SW 1271 (cell line): ENCODE data around the gene PTPRG.
"Not testable (repeated sequence)": the region's sequence is repeated elsewhere in the genome, so short reads cannot be mapped to it uniquely, and the experiment has no call there.

Experiments
- DNase-seq, 2 experiments: peaks; one replicate each; lab custom pipeline; 2025; lab: John Stamatoyannopoulos, UW

PTPRG gene

GRCh38 chr3:61804782-61805181 lies 243.4 kb downstream of the PTPRG start:
- no peak for DNase-seq

GRCh38 chr3:61805510-61806080 lies 244.2 kb downstream of the PTPRG start:
- DNase-seq: no peak

GRCh38 chr3:61806810-61807209 lies 245.4 kb downstream of the PTPRG start:
- DNase-seq: no peak

- no peak for DNase-seq
These were observed 246.5 kb downstream of the PTPRG start for GRCh38 chr3:61807865-61808276.

GRCh38 chr3:61808526-61808925 lies 247.2 kb downstream of the PTPRG start:
- DNase-seq: no peak

- no peak for DNase-seq
These were observed 247.6 kb downstream of the PTPRG start for GRCh38 chr3:61808999-61809398.

- DNase-seq: no peak
These were observed 248.5 kb downstream of the PTPRG start for GRCh38 chr3:61809879-61810278.

- DNase-seq: no peak
These were observed 249.7 kb downstream of the PTPRG start for GRCh38 chr3:61810953-61811497.

- no peak for DNase-seq
These were observed 250.3 kb downstream of the PTPRG start for GRCh38 chr3:61811652-61812051.

- DNase-seq: no peak
These were observed 250.7 kb downstream of the PTPRG start for GRCh38 chr3:61812085-61812484.

- DNase-seq: no peak
These were observed 251.1 kb downstream of the PTPRG start for GRCh38 chr3:61812517-61812916.

- DNase-seq: no peak
These were observed 252.3 kb downstream of the PTPRG start for GRCh38 chr3:61813636-61814035.

- DNase-seq: no peak
These were observed 253.3 kb downstream of the PTPRG start for GRCh38 chr3:61814674-61815073.

GRCh38 chr3:61816304-61816703 lies 254.9 kb downstream of the PTPRG start:
- DNase-seq: not testable (repeated sequence)

- no peak for DNase-seq
These were observed 258.5 kb downstream of the PTPRG start for GRCh38 chr3:61819861-61820260.

- no peak for DNase-seq
These were observed 259.1 kb downstream of the PTPRG start for GRCh38 chr3:61820306-61820992.

- no peak for DNase-seq
These were observed 260.5 kb downstream of the PTPRG start for GRCh38 chr3:61821823-61822251.

- DNase-seq: no peak
These were observed 261.2 kb downstream of the PTPRG start for GRCh38 chr3:61822588-61822987.

GRCh38 chr3:61824553-61825135 lies 263.3 kb downstream of the PTPRG start:
- DNase-seq: no peak

GRCh38 chr3:61826161-61826560 lies 264.8 kb downstream of the PTPRG start:
- no peak for DNase-seq

- DNase-seq: no peak
These were observed 267.0 kb downstream of the PTPRG start for GRCh38 chr3:61828184-61828874.

- no peak for DNase-seq
These were observed 267.7 kb downstream of the PTPRG start for GRCh38 chr3:61828880-61829721.
